Measurements from ENCODE around the gene EED.
"Not testable (repeated sequence)": the region's sequence is repeated elsewhere in the genome, so short reads cannot be mapped to it uniquely, and the experiment has no call there.

Gene EED

GRCh38 chr11:86224575-86224974, 20.0 kb upstream of the EED start:
- not testable (repeated sequence) for H3K4me3 Mint-ChIP-seq; DNase-seq (ENCODE audit: low spot score in 2 of 2); H3K36me3 Mint-ChIP-seq (ENCODE audit: insufficient read depth); H3K4me1 Mint-ChIP-seq; H3K27ac Mint-ChIP-seq (ENCODE audit: low read depth); ATAC-seq (replicated peaks; ENCODE audit: extremely low read depth, poor library complexity, severe bottlenecking); H3K9me3 Mint-ChIP-seq
- H3K27me3 Mint-ChIP-seq, result peaks cover 34% of the 10 kb centered on the region

GRCh38 chr11:86225344-86225743, 19.2 kb upstream of the EED start:
- not testable (repeated sequence) for H3K27ac Mint-ChIP-seq (ENCODE audit: low read depth); H3K36me3 Mint-ChIP-seq (ENCODE audit: insufficient read depth); H3K4me3 Mint-ChIP-seq; DNase-seq (ENCODE audit: low spot score in 2 of 2); ATAC-seq (replicated peaks; ENCODE audit: extremely low read depth, poor library complexity, severe bottlenecking); H3K4me1 Mint-ChIP-seq; H3K9me3 Mint-ChIP-seq
- H3K27me3 Mint-ChIP-seq, result peaks cover 34% of the 10 kb centered on the region

- no peak overlapping the region for H3K27ac Mint-ChIP-seq (ENCODE audit: low read depth)
- no peaks in the 10 kb centered on the region for H3K4me1 Mint-ChIP-seq
- H3K27me3 Mint-ChIP-seq, result peaks cover 12% of the 10 kb centered on the region
- no peak for ATAC-seq (replicated peaks; ENCODE audit: extremely low read depth, poor library complexity, severe bottlenecking)
- no peaks in the 10 kb centered on the region for H3K9me3 Mint-ChIP-seq
- no peaks in the 10 kb centered on the region for H3K36me3 Mint-ChIP-seq (ENCODE audit: insufficient read depth)
- DNase-seq (ENCODE audit: low spot score in 2 of 2), result no peak
- no peak overlapping the region for H3K4me3 Mint-ChIP-seq
These were observed 16.1 kb upstream of the EED start for GRCh38 chr11:86228269-86229038.

GRCh38 chr11:86229039-86229330, 15.6 kb upstream of the EED start:
- H3K4me3 Mint-ChIP-seq; H3K9me3 Mint-ChIP-seq; H3K4me1 Mint-ChIP-seq; H3K27me3 Mint-ChIP-seq; H3K27ac Mint-ChIP-seq (ENCODE audit: low read depth); H3K36me3 Mint-ChIP-seq (ENCODE audit: insufficient read depth); ATAC-seq (replicated peaks; ENCODE audit: extremely low read depth, poor library complexity, severe bottlenecking); DNase-seq (ENCODE audit: low spot score in 2 of 2): not testable (repeated sequence)

- no peak overlapping the region for H3K4me3 Mint-ChIP-seq
- no peak for ATAC-seq (replicated peaks; ENCODE audit: extremely low read depth, poor library complexity, severe bottlenecking)
- DNase-seq (ENCODE audit: low spot score in 2 of 2), result no peak
- no peaks in the 10 kb centered on the region for H3K9me3 Mint-ChIP-seq
- H3K36me3 Mint-ChIP-seq (ENCODE audit: insufficient read depth), result no peaks in the 10 kb centered on the region
- no peaks in the 10 kb centered on the region for H3K27me3 Mint-ChIP-seq
- no peaks in the 10 kb centered on the region for H3K4me1 Mint-ChIP-seq
- no peak overlapping the region for H3K27ac Mint-ChIP-seq (ENCODE audit: low read depth)
These were observed 14.3 kb upstream of the EED start for GRCh38 chr11:86230179-86230804.

GRCh38 chr11:86230921-86231434, 13.6 kb upstream of the EED start:
- ATAC-seq (replicated peaks; ENCODE audit: extremely low read depth, poor library complexity, severe bottlenecking) (no peak), DNase-seq (ENCODE audit: low spot score in 2 of 2) (no peak)
- Mint-ChIP-seq H3K36me3 (ENCODE audit: insufficient read depth) (no peaks in the 10 kb centered on the region), H3K4me1 (no peaks in the 10 kb centered on the region), H3K27ac (ENCODE audit: low read depth) (no peak overlapping the region), H3K4me3 (no peak overlapping the region), H3K27me3 (no peaks in the 10 kb centered on the region), H3K9me3 (no peaks in the 10 kb centered on the region)

- ATAC-seq (replicated peaks; ENCODE audit: extremely low read depth, poor library complexity, severe bottlenecking), result no peak
- no peak overlapping the region for H3K27ac Mint-ChIP-seq (ENCODE audit: low read depth)
- no peaks in the 10 kb centered on the region for H3K4me1 Mint-ChIP-seq
These were observed 12.0 kb upstream of the EED start for GRCh38 chr11:86232556-86232955.

GRCh38 chr11:86234831-86235461, 9.6 kb upstream of the EED start:
- Mint-ChIP-seq H3K4me3 (no peak overlapping the region), H3K36me3 (ENCODE audit: insufficient read depth) (no peaks in the 10 kb centered on the region), H3K9me3 (no peaks in the 10 kb centered on the region), H3K27ac (ENCODE audit: low read depth) (no peak overlapping the region), H3K27me3 (no peaks in the 10 kb centered on the region), H3K4me1 (no peaks in the 10 kb centered on the region)
- no peak for ATAC-seq (replicated peaks; ENCODE audit: extremely low read depth, poor library complexity, severe bottlenecking)
- DNase-seq (ENCODE audit: low spot score in 2 of 2), result no peak

More at GRCh38 chr11:86232556-86232955, 12.0 kb upstream of the EED start:
- Mint-ChIP-seq H3K4me3 (no peak overlapping the region), H3K27me3 (no peaks in the 10 kb centered on the region), H3K36me3 (ENCODE audit: insufficient read depth) (no peaks in the 10 kb centered on the region), H3K9me3 (no peaks in the 10 kb centered on the region)
- no peak for DNase-seq (ENCODE audit: low spot score in 2 of 2)

- H3K27me3 Mint-ChIP-seq, result no peaks in the 10 kb centered on the region
These were observed 7.2 kb upstream of the EED start for GRCh38 chr11:86237267-86237804.

GRCh38 chr11:86240164-86240563, 4.4 kb upstream of the EED start:
- H3K27ac Mint-ChIP-seq (ENCODE audit: low read depth), result no peak overlapping the region
- H3K27me3 Mint-ChIP-seq, result no peaks in the 10 kb centered on the region
- no peaks in the 10 kb centered on the region for H3K9me3 Mint-ChIP-seq
- H3K4me3 Mint-ChIP-seq, result no peak overlapping the region
- no peaks in the 10 kb centered on the region for H3K36me3 Mint-ChIP-seq (ENCODE audit: insufficient read depth)
- DNase-seq (ENCODE audit: low spot score in 2 of 2) (no peak), ATAC-seq (replicated peaks; ENCODE audit: extremely low read depth, poor library complexity, severe bottlenecking) (no peak)
- H3K4me1 Mint-ChIP-seq, result no peaks in the 10 kb centered on the region

More at GRCh38 chr11:86237267-86237804, 7.2 kb upstream of the EED start:
- ATAC-seq (replicated peaks; ENCODE audit: extremely low read depth, poor library complexity, severe bottlenecking) (no peak), DNase-seq (ENCODE audit: low spot score in 2 of 2) (no peak)
- H3K36me3 Mint-ChIP-seq (ENCODE audit: insufficient read depth), result no peaks in the 10 kb centered on the region
- H3K4me1 Mint-ChIP-seq, result no peaks in the 10 kb centered on the region
- no peaks in the 10 kb centered on the region for H3K9me3 Mint-ChIP-seq
- H3K4me3 Mint-ChIP-seq, result no peak overlapping the region
- H3K27ac Mint-ChIP-seq (ENCODE audit: low read depth), result no peak overlapping the region

GRCh38 chr11:86241956-86242535, 2.5 kb upstream of the EED start:
- DNase-seq (ENCODE audit: low spot score in 2 of 2), result no peak
- Mint-ChIP-seq H3K27ac (ENCODE audit: low read depth) (no peak overlapping the region), H3K9me3 (no peaks in the 10 kb centered on the region), H3K36me3 (ENCODE audit: insufficient read depth) (no peaks in the 10 kb centered on the region), H3K27me3 (no peaks in the 10 kb centered on the region), H3K4me3 (no peak overlapping the region), H3K4me1 (no peaks in the 10 kb centered on the region)
- ATAC-seq (replicated peaks; ENCODE audit: extremely low read depth, poor library complexity, severe bottlenecking), result no peak

GRCh38 chr11:86243396-86243795, 1.2 kb upstream of the EED start:
- no peak overlapping the region for H3K4me3 Mint-ChIP-seq
- H3K27me3 Mint-ChIP-seq, result no peaks in the 10 kb centered on the region
- H3K27ac Mint-ChIP-seq (ENCODE audit: low read depth), result no peak overlapping the region
- H3K4me1 Mint-ChIP-seq, result peaks cover 12% of the 10 kb centered on the region
- DNase-seq (ENCODE audit: low spot score in 2 of 2) (no peak), ATAC-seq (replicated peaks; ENCODE audit: extremely low read depth, poor library complexity, severe bottlenecking) (no peak)
- H3K9me3 Mint-ChIP-seq, result no peaks in the 10 kb centered on the region
- H3K36me3 Mint-ChIP-seq (ENCODE audit: insufficient read depth), result no peaks in the 10 kb centered on the region

Data from central memory CD8-positive, alpha-beta T cell (primary cell).